ENCODE data around the gene ELMO3. TPM values are rescaled to one million over a fixed set of nuclear protein-coding genes. Genes with fewer than 3 reads are reported as not detected.
A peak's percentile ranks its signal among the peaks of the same experiment; 100 is the strongest.

Gene ELMO3, protein sequence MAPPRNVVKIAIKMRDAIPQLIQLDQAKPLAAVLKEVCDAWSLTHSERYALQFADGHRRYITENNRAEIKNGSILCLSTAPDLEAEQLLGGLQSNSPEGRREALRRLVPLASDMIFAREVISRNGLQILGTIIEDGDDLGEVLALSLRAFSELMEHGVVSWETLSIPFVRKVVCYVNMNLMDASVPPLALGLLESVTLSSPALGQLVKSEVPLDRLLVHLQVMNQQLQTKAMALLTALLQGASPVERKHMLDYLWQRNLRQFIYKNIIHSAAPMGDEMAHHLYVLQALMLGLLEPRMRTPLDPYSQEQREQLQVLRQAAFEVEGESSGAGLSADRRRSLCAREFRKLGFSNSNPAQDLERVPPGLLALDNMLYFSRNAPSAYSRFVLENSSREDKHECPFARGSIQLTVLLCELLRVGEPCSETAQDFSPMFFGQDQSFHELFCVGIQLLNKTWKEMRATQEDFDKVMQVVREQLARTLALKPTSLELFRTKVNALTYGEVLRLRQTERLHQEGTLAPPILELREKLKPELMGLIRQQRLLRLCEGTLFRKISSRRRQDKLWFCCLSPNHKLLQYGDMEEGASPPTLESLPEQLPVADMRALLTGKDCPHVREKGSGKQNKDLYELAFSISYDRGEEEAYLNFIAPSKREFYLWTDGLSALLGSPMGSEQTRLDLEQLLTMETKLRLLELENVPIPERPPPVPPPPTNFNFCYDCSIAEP
- polyA plus RNA-seq (2012; ENCODE audit: low read depth, missing spikeins): 1.5 TPM

DNA sequence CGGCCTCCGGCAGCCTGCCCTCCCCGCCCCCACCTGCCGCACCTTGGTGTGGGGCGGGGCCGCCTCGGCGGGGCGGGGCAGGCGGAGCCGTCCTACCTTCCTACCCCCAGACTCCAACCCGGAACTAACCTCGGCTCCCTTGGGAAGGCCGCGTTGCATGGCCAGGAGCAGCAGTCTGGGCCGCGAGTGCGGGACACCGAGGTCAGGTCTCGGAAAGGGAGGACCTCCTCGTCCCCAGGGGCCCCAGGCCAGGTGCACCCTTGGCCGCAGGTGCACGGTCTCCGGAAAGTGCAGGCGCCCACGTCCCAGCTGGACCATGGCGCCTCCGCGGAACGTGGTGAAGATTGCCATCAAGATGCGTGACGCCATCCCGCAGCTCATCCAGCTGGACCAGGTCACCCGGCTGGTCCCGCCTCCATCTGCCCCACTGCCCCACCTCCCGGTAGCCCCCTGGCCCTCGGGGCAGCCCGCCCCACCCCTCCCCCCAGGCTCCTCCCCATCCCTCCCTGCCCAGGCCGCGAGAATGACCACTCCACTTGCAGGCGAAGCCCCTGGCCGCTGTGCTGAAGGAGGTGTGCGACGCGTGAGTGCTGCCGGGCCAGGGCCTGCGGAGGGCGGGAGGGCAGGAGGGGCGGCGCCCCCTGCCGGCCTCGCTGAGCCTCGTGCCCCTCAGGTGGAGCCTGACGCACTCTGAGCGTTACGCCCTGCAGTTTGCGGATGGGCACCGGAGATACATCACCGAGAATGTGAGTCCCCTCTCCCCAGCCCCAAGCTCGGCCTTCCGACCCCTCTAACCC lies at the start of gene ELMO3:
Gene ELMO3 (plus strand): TSS at position 121 of the 797 bp plus-strand sequence. CDS start 196 bp downstream, at position 317.
- FAIRE-seq (peak; percentile 90), DNase-seq (ENCODE audit: insufficient read length, low spot score) (no peak)
- TF ChIP-seq POLR2AphosphoS5 (IDR thresholded peaks at IDR 0.05; ENCODE audit: low read depth, low read length) (no peak), POLR2A (IDR thresholded peaks at IDR 0.05; ENCODE audit: low read depth, low read length) (no peak), SPI1 (IDR thresholded peaks at IDR 0.05; ENCODE audit: low read depth, low read length) (no peak), POU2F2 (IDR thresholded peaks at IDR 0.05; ENCODE audit: low read depth, low read length) (no peak)

DNA sequence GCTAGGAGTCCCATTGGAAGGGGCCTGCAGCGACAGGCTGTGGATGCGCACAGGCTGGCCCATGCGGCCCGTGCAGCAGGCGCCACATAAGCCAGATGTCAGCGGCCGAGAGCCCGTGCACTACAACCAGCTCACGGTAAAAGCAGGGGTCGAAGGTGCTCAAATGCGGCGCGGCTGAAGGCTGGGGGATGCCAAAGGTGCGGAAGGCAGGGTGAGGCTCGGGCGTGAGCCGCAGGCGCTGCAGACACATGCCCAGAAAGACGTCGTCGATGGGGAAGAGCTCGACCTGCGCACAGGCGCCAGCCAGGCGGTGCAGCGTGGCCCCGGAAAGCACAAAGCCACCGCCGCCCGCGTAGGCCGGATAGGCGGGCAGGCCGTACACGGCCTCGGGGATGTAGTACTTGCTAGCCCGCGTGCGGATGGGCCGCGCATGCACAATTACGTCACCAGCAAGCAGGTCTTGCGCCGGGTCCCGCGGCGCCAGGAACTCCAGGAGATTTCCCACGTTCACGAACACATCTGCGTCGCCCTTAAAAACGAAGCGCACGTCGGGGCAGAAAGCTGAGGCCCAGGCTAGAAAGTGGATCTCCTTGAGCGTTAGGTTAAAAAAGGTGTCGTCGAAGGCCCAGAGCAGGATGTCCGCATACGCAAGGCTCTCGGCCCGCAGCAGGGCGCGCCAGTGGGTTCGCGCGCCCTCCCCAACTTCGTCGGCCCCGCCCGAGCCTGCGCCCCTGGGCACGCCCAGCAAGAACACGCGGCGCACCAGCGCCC lies 49.5 kb upstream of the ELMO3 start:
- no peak for FAIRE-seq
- no peak for TF ChIP-seq PAX5 (IDR thresholded peaks at IDR 0.05; ENCODE audit: insufficient read depth, low read length, severe bottlenecking)
- no peak for TF ChIP-seq POLR2A (IDR thresholded peaks at IDR 0.05; ENCODE audit: low read depth, low read length)
- TF ChIP-seq SPI1 (IDR thresholded peaks at IDR 0.05; ENCODE audit: low read depth, low read length): no peak
- no peak for TF ChIP-seq TAF1 (IDR thresholded peaks at IDR 0.05; ENCODE audit: low read depth, low read length)
- TF ChIP-seq POLR2AphosphoS5 (IDR thresholded peaks at IDR 0.05; ENCODE audit: low read depth, low read length): no peak
- no peak for TF ChIP-seq POU2F2 (IDR thresholded peaks at IDR 0.05; ENCODE audit: low read depth, low read length)
- DNase-seq (ENCODE audit: insufficient read length, low spot score): no peak

DNA sequence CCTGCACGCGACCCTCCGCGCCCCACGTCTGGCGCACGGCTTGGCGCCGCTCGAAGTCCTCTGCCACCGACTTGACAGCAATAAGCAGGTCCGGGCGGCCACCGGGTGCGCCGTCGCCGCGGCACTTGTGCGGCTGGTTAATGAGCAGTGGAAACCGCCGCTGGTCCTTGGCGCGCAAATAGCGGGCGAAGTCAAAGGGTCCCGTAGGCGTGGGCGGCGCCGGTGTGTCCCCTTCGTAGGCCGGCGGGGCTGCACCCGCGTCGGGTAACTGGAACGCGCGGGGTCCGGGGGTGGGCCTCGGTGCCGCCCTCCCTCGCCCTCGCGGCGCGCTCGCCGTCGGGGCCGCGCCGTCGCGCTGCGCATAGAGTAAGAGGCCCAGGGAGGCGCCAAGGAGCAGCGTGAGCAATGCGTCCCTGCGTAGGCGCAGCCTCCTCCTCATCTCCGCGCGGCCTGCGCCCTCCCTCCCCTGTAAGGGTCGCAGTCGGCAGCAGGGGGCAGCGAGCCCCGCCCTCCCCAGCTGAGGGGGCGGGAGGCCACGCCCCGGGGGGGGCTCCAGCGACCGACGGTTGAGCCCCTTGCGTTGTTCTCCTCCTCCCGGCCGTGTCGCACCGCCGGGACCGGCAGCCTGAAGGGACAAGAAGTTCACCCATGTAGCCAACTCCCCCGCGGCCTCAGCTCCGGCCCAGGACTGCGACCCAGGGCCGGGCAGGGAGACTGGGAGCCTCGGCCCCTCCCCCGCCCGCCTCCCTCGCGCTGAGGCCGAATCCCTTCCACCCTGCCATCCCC lies 48.7 kb upstream of the ELMO3 start:
- FAIRE-seq (peak; percentile 26), DNase-seq (ENCODE audit: insufficient read length, low spot score) (peak; percentile 75)
- no peak for TF ChIP-seq TAF1 (IDR thresholded peaks at IDR 0.05; ENCODE audit: low read depth, low read length)
- no peak for TF ChIP-seq PAX5 (IDR thresholded peaks at IDR 0.05; ENCODE audit: insufficient read depth, low read length, severe bottlenecking)
- no peak for TF ChIP-seq POU2F2 (IDR thresholded peaks at IDR 0.05; ENCODE audit: low read depth, low read length)
- no peak for TF ChIP-seq SPI1 (IDR thresholded peaks at IDR 0.05; ENCODE audit: low read depth, low read length)

DNA sequence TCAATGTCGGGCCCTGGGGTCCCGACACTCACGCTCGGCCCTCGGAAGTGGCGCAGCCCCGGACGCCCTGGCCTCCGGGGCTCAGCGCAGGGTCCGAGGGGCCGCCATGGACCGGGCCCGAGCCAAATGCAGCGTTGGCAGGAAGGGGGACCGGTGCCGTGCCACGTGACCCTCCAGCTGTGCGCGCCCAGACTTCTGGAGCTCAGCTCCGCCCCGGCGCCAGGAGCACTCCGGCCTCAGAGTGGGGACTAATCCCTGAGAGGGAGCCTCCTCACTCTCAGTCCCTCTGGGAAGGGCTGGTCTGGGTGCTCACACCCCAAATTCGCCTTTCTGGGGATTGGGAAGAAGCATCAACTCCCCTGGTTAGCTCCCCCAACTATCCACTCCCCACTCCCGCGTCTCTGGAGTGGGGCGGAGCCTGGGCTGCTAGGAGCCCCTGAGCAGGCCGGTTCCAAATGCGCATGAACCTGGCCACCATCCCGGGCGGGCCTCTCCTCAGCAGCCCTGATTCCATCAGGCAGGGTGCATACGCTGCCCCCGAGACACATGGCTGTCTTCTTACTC lies 48.0 kb upstream of the ELMO3 start, which contains the start of gene B3GNT9:
Gene B3GNT9 (minus strand): TSS at position 166 of the 564 bp plus-strand sequence. CDS start 513 bp downstream, outside the sequence.
- FAIRE-seq (peak; percentile 86), DNase-seq (ENCODE audit: insufficient read length, low spot score) (peak; percentile 85)
- TF ChIP-seq POU2F2 (IDR thresholded peaks at IDR 0.05; ENCODE audit: low read depth, low read length) (no peak), TAF1 (IDR thresholded peaks at IDR 0.05; ENCODE audit: low read depth, low read length) (no peak), POLR2AphosphoS5 (IDR thresholded peaks at IDR 0.05; ENCODE audit: low read depth, low read length) (no peak), PAX5 (IDR thresholded peaks at IDR 0.05; ENCODE audit: insufficient read depth, low read length, severe bottlenecking) (no peak), POLR2A (IDR thresholded peaks at IDR 0.05; ENCODE audit: low read depth, low read length) (no peak), SPI1 (IDR thresholded peaks at IDR 0.05; ENCODE audit: low read depth, low read length) (no peak)

DNA sequence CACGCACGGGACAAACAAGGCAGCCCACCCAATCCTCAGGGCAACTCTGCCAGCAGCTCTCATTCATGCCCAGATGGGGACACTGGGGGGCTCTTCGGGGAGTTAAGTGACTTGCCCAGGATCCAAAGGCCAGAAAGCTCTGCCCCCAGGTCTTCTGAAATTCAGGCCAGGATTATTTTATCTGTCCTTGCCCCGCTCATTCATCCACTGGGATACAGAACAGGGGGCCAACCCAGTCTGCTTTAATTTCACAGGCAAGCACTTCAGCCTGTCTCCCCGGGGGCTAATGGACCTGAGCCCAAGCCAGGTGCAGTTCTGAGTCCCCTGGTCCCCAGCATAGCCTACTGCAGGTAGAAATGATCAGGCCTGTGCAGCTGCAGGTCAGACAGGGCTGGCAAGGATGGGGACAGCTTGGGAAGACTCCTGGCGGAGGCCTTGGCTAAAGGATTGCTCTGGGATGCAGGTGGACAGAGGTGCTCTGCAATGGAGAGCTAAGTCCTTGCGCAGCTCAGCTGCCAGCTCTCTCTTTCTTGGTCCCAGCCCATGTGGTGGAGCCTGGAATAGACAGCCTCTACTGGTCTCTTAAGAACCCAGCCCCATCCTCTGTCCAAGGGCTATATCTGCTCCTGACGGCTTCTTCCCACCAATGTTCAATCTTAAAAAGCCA lies 47.4 kb upstream of the ELMO3 start:
- no peak for FAIRE-seq
- DNase-seq (ENCODE audit: insufficient read length, low spot score): no peak
- TF ChIP-seq SPI1 (IDR thresholded peaks at IDR 0.05; ENCODE audit: low read depth, low read length) (no peak), POU2F2 (IDR thresholded peaks at IDR 0.05; ENCODE audit: low read depth, low read length) (no peak), TAF1 (IDR thresholded peaks at IDR 0.05; ENCODE audit: low read depth, low read length) (no peak), PAX5 (IDR thresholded peaks at IDR 0.05; ENCODE audit: insufficient read depth, low read length, severe bottlenecking) (no peak), POLR2AphosphoS5 (IDR thresholded peaks at IDR 0.05; ENCODE audit: low read depth, low read length) (no peak), POLR2A (IDR thresholded peaks at IDR 0.05; ENCODE audit: low read depth, low read length) (no peak)

DNA sequence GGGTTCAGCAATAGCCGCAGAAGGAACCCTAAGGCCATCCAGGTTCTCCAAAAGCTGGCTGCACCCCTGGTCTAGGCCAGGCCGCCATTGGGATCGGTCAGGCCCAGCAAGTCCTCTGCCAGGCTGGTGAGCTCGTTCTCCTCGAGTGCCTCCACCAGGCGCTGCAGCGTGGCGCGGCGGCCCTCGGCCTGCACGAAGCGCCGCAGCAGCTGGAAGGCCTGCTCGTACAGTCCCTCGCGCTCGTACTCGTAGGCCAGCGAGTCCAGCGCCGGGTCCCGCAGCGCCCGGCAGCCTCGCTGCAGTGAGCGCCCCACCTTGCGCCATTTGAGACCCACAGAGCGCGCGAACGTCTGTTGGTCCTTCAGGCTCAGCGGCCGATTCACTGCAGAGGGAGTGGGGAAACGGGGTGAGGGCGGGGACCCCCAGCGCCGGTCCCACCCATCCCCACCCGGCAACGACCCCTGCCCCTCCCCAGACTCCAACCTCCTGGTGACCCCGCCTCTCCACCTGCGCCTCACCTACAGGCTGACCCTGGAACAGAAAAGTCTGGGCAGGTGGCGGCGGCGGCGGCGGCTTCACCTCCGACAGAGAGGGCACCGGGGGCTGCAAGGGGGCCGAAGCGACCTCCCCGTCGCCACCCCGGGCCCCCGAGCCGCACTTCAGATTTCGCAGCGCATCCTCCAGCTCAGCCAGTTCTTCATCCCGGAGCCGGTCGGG lies 44.2 kb upstream of the ELMO3 start:
- DNase-seq (ENCODE audit: insufficient read length, low spot score) (no peak), FAIRE-seq (no peak)
- no peak for TF ChIP-seq POLR2AphosphoS5 (IDR thresholded peaks at IDR 0.05; ENCODE audit: low read depth, low read length)

DNA sequence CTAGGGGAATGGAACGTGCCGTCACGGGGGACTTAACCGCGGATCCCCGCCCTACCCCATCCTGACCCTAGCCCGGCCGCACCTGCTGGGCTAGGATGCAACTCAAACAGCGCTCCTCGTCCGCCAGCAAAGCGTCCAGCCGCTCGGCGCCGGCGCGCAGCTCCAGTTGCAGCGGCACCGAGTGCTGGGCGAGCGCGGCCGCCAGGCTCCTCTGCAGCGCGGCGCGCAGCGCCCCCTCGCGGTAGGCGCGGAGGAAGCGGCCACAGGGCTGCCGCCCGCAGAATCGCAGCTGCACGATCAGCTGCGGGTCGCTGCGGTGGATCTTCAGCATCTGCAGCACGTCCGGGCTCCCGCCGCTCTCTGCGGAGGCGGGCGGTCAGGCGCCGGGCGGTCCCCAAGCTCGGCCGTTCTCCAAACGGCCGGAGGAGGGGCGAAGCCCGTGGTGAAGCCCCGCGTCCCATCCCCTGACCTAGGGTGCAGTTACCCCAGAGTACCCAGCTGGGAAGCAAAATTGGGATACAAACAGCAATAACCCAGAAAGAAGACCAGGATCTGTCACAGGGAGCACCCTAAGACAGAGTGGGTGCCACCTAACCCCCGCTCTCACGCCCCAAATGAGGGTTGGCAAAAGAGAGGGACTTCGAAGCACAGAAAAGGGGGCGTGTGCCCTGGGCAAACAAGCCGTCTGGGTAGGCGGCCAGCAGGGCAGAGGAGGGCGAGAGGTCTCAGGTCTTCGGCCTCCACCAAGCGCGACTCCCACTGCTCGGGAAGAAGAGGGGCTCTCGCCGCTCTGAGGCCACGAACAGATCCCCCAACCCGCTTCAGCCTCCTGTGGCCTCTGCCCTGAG lies 43.4 kb upstream of the ELMO3 start:
- TF ChIP-seq POLR2AphosphoS5 (IDR thresholded peaks at IDR 0.05; ENCODE audit: low read depth, low read length) (no peak), POU2F2 (IDR thresholded peaks at IDR 0.05; ENCODE audit: low read depth, low read length) (no peak), TAF1 (IDR thresholded peaks at IDR 0.05; ENCODE audit: low read depth, low read length) (no peak), PAX5 (IDR thresholded peaks at IDR 0.05; ENCODE audit: insufficient read depth, low read length, severe bottlenecking) (no peak), SPI1 (IDR thresholded peaks at IDR 0.05; ENCODE audit: low read depth, low read length) (peak; percentile 20; the same call in 1 of the 2 replicates), POLR2A (IDR thresholded peaks at IDR 0.05; ENCODE audit: low read depth, low read length) (no peak)
- FAIRE-seq (peak; percentile 95), DNase-seq (ENCODE audit: insufficient read length, low spot score) (peak; percentile 89)
